Muscle of back (tissue), 11 donors: ENCODE data around the gene CDKN1B. TPM values are rescaled to one million over a fixed set of nuclear protein-coding genes. Genes with fewer than 3 reads are reported as not detected.
"Not testable (repeated sequence)": the region's sequence is repeated elsewhere in the genome, so short reads cannot be mapped to it uniquely, and the experiment has no call there.

Experiments used
- DNase-seq, 3 donors: peaks; one replicate each; pipeline versions ENCODE4 v3.0.0 to v3.0.0-alpha.2; 2013
- polyA plus RNA-seq, 10 donors: library from polyadenylated mRNA; unstranded; fragments of 120-200 nt; gene quantifications; one replicate each; pipeline ENCODE4 v1.2.1, GENCODE V29; 2013; ENCODE audit not compliant: insufficient read length in 10 of 10

CDKN1B gene
- polyA plus RNA-seq, 10 donors, result 45.7 to 63.9 (median 49.4) TPM

- DNase-seq, result peak in 2 of 3 donors; percentile 35 to 60
These were observed 5.4 kb downstream of the CDKN1B start for GRCh38 chr12:12722435-12723148.

GRCh38 chr12:12723149-12723680 lies 6.0 kb downstream of the CDKN1B start:
- peak in 1 of 3 donors; percentile 39 for DNase-seq

DNA sequence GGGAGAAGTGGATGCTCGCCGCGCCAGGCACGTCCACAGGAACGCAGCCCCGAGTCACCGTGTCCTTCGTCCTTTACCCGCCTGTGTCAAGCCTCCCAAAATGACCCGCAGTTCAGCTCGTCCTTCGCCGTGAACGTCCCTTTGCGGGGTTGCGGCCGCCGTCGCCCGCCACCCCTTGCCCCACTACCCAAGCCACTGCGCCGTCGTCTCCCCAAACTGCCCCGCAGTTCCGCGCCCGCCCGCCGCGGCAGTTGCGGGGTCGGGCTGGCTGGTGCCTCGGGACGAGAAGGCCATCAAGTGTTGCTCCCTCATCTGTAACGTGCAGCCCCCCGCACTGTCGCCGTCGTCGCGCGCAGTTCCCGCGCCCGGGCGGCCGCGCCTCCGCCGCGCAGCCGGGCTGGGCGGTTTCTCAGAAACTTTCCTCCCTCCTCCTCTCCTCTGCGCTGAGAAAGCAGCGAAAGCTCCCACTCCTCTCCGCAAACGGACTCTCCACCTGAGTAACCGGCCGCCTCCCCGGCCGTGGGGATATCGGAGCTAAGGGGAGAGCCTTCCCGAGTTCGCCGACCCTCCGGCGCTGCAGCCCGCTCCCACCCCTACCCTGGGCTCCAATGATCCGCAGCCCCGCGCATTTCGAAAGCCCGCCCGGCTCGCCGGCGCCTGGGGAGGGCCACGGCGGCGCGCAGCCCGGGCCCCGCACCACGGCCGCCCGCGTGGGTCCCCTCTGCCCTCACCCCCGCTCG lies 6.7 kb downstream of the CDKN1B start:
- DNase-seq, result peak in 1 of 3 donors; percentile 88

DNA sequence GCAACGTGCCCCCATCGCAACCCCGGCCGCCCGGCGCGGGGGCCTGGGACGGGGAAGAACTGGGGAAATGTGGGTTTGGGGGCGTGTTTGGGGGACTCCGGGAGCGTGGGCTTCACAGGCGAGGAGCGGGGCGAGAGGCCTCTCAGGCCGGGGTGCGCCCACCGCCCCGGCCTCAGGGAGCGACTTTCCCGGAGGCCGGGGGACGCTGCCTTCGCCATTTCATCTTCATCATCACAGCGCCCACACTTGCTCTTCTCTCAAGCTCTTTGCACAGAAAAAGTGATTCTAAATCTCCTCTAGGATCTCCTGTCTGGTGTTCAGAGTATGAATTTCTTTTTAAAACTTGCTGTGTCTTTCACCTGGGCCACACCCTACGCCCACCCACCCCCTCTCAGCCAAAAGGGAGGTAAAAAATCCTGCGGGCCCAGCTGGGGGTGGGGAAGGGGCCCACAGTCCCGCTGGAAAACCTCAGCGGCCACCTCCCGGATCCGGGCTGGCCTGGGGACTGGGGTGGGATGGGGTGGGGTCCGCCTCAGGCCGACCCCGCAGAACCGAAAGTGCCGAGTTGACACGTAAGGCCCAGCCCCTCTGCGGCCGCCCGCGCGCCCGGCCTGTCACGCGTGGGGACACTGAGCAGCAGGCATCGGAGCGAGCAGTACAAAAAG lies 7.4 kb downstream of the CDKN1B start:
- DNase-seq, result no peak

- DNase-seq, result peak; percentile 98 to 99 (median 99)
These were observed 8.2 kb downstream of the CDKN1B start for GRCh38 chr12:12725086-12725955.

DNA sequence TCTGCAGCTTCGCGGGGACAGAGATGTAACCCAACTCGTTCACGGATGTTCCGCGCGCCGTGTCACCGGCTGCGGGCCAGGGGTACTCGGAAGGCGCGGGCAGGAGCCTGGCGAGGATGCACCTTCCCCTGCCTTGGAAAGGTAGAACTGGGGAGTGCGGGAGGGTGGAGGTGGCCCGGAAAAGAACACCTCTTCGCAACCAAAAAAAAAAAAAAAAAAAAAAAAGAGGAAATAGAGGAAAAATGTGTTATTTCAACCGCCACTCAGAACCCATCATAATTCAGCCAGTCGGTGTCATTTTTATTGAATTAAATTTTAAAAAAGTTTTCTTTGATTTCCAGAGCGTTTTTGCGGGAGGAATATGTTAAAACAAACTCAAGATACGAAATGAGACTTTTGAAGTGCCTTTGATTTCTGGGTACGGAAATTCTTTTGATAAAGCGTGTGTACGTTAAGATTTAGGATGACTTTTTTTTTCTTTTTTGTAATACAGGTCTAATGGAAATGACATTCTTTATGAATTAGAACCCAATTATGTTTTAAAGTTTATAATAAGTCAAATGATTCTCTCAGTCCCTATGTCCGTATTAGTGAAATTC lies 8.9 kb downstream of the CDKN1B start:
- no peak for DNase-seq

DNA sequence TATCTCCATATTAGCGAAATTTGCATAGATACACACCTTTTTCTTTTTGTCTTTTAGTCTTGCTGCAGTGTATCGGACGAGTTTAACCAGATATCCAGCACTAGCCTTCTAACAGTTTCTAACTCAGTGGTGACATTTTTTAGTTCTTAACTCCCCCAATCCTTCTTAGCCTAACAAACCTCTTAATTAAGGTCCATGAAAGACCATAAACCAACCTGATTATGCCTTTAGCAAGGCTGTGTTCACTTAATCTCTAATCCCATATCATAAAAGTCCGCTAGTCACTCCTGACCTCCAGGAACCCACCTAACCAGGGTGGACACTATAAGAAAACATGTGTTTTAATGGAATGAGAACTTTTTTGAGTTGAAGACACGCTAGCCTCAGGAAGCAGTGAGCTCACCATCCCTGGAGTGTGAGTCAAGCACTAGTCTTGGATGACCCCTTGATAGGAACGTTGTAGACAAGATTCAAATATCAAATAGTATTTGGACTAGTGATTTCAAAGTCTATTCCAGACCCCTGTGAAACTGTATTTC lies 9.5 kb downstream of the CDKN1B start:
- peak in 2 of 3 donors; percentile 59 to 68 for DNase-seq

GRCh38 chr12:12731178-12731577 lies 14.0 kb downstream of the CDKN1B start:
- DNase-seq, result no peak

DNA sequence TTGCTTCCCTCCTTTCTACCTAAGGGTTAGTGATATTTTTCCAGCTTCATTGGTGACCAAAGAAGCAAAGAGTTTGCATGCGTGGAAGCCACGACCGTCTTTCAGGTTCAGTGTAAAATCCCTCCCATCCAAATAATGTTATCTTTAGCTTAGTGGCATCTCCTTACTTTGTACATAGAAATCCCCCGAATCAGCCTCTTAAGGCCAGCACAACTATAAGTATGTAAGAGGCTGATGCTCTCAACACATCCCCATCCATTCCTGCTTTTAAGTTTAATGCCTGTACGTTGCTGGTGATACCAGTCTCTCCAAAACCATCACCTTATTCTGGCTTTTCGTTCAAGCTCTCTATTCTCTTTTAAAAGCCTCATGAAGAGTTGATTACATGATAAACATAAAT lies 14.6 kb downstream of the CDKN1B start:
- DNase-seq, result no peak

DNA sequence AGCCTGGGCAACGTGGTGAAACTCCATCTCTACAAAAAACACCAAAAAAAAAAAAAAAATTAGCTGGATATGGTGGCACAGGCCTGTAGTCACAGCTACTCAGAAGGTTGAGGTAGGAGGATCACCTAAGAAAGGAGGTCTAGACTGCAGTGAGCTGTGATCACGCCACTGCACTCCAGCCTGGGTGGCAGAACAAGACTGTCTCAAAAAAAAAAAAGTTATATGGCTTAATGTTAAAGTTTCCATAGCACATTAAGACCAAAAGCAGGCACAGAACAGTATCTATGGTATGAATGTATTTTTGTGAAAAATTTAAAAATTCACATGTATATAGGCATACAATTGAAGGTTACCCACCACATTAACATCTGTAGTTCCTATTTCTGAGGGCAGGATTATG lies 15.9 kb downstream of the CDKN1B start:
- DNase-seq, result no peak

DNA sequence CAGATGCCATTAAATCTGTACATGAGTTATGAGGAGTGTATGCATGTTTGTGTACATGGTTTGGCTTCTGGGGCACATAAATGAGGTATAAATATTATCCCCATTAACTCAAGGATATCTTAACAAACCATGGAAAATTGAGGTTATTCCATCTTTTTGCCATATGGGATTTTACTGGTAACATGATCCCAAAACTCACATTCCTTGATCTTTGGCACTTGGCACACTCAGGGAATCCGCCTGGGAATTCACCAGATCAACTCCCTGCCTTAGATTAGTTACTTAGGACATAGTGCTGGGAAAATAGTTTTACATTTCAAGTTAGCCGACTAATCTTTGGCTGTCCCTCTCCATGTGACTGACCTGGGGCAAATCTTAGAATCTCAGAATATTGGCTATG lies 16.9 kb downstream of the CDKN1B start:
- DNase-seq, result peak in 1 of 3 donors; percentile 49

GRCh38 chr12:12734561-12735071 lies 17.4 kb downstream of the CDKN1B start:
- DNase-seq, result peak in 1 of 3 donors; percentile 59

DNA sequence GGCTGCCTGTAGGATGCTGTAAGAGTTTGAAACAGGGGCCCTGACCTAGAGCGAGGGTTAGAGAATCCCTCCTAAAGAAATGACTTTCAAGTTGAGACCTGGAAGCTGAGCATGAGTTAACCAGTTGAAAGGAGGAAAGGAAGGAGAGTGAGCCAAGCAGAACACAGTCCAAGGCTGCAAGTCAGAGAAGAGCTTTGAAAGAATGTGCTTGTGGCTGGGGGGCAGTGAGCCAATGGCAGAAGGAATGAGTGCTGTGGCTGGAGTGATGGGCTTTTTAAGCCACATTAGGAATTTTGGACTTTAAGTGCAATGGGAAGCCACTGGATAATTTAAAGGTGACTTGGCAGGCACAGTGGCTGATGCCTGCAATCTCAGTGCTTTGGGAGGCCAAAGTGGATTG lies 18.1 kb downstream of the CDKN1B start:
- peak in 1 of 3 donors; percentile 43 for DNase-seq

DNA sequence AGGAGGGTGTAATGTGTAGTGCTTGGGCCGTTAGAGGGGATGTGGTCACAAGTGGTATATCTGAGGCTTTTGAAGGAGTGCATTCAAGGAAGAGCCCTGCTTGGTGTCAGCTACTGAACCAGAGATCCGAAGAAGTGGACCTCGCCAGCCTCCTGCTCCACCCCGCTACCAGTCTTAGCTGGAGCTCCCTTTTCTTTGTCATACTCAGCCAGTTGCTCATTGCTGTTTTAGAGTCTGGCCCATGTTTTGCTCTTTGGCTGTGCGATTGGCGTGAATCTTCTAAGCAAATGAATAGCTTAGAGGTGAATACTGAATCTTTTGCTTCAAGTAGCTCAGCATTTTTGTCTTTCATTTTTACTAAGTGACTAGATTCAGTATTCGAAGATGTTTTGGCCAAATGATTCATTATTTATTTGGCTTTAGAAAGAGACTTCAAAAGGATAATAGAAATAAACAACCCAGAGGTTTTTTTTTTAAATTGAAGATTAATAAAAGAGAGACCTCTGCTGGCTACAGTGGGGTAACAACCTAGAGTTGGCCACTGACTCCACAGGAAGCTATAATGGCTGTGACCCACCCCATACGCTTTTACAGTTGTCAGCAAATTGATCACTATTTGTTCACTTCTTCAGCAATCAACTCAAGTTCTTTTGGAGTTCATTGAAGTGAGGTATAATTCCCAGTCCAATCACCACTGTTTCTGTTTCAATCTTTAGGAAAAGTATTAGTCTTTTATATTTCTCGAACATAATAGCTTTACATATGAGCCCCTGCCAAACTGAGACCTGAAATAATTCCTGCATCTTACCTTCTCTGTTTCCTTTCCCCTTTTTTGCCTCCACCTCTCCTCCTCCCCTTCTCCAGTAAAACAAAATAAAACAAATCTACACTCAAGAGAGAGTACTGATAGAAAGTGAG lies 19.9 kb downstream of the CDKN1B start:
- DNase-seq, result peak in 2 of 3 donors; percentile 40 to 60

DNA sequence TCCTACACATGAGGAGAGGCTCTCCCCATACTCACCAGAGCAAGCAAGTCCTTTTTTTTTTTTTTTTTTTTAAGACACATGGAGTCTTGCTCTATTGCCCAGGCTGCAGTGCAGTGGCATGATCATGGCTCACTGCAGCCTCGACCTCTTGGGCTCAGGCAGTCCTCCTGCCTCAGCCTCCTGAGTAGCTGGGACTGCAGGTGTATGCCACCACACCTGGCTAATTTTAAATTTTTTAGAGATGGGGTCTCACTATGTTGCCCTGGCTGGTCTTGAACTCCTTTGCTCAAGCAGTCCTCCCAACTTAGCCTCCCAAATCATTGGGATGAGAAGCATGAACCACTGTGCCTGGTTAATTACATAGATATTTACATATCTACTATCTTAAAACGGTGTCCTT lies 21.0 kb downstream of the CDKN1B start:
- not testable (repeated sequence) for DNase-seq

DNA sequence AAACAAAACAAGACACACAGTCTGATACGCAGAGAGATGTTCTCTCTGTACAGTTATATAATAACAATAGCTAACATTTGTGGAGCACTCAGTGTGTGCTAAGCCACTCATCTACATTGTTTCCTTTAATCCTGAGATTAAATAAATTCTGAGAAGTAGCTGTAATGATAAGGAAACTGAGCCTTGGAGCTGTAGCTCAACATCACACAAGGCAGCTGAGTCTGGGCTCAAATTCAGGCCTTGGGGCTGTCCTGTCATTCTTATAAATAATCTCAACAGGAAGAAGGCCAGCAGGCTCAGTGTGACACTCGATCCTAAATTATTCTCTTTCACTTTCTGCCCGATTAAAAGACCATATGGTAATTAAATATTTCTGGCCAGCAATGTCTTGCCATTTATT lies 24.5 kb downstream of the CDKN1B start:
- peak in 1 of 3 donors; percentile 40 for DNase-seq

- no peak for DNase-seq
These were observed 27.6 kb downstream of the CDKN1B start for GRCh38 chr12:12744546-12745305.

- DNase-seq, result no peak
These were observed 28.5 kb downstream of the CDKN1B start for GRCh38 chr12:12745576-12746211.
